Breast epithelium (tissue), 4 donors: ENCODE data around the gene MEIOB. TPM values are rescaled to one million over a fixed set of nuclear protein-coding genes. Genes with fewer than 3 reads are reported as not detected.

ENCODE experiments used
- DNase-seq, 2 donors: peaks; one replicate each; pipeline ENCODE4 v3.0.0-alpha.2; 2019; ENCODE audit warnings: low spot score in 2 of 2
- H3K27ac ChIP-seq, 2 donors: fragments of 200-600 bp; sonication (generic) in 1 of 2; one replicate each; pipeline ENCODE4 v1.5.1; 2016 to 2019; ENCODE audit warnings: mild to moderate bottlenecking in 1 of 2
- H3K27me3 ChIP-seq, 2 donors: fragments of 200-600 bp; sonication (generic) in 1 of 2; one replicate each; pipeline versions ENCODE4 v1.5.1 to v1.6.0; 2017 to 2019; ENCODE audit warnings: control low read depth in 1 of 2, mild to moderate bottlenecking in 1 of 2
- H3K36me3 ChIP-seq: fragments of 200-600 bp; one replicate; pipeline ENCODE4 v1.5.1; 2019
- H3K4me1 ChIP-seq, 2 donors: fragments of 200-600 bp; sonication (generic); one replicate each; pipeline ENCODE4 v1.5.1; 2016 to 2019; ENCODE audit warnings: control low read depth in 1 of 2
- H3K4me3 ChIP-seq, 3 donors: fragments of 200-600 bp; sonication (generic); 1 replicate in 2 of 3; 2 replicates in 1 of 3; pipeline ENCODE4 v1.5.1; 2016 to 2019; ENCODE audit warnings: mild to moderate bottlenecking in 3 of 3, moderate library complexity in 2 of 3
- H3K9me3 ChIP-seq, 2 donors: fragments of 200-600 bp; sonication (generic) in 1 of 2; one replicate each; pipeline ENCODE4 v1.5.1; 2016 to 2019; ENCODE audit warnings: control low read depth in 1 of 2
- CTCF ChIP-seq, 3 donors: fragments of 450-650 bp; IDR thresholded peaks; one replicate each; pipeline ENCODE4 v1.5.1; 2016 to 2017; ENCODE audit warnings: antibody characterized with exemption in 3 of 3, mild to moderate bottlenecking in 3 of 3, moderate library complexity in 3 of 3
- POLR2A ChIP-seq: fragments of 450-650 bp; IDR thresholded peaks from one replicate; pipeline ENCODE4 v1.6.1; 2016; ENCODE audit warnings: antibody characterized with exemption, mild to moderate bottlenecking, moderate library complexity
- POLR2AphosphoS5 ChIP-seq, 3 donors: sonication (generic); formaldehyde crosslinking; IDR thresholded peaks; one replicate each; pipeline ENCODE4 v1.6.1; 2017; ENCODE audit warnings: antibody characterized with exemption in 3 of 3
- intact Hi-C: fragments of 100-400 bp; cut with DNase I; formaldehyde crosslinking; loops from one replicate; pipeline ENCODE4 v1.15.1; 2023; ENCODE audit warnings: low total_unique reads
- total RNA-seq, 3 donors: library from RNA; depleted of rRNA; stranded (reverse); fragments of >200 nt; gene quantifications; one replicate each; pipeline ENCODE4 v1.1.0, GENCODE V29; 2016

The MEIOB gene
- total RNA-seq, 3 donors from 2014 or later, result not detected

- H3K27ac ChIP-seq, result no peak overlapping the region
- no peaks in the 10 kb centered on the region for H3K9me3 ChIP-seq
- peaks cover 15% of the 10 kb centered on the region for H3K36me3 ChIP-seq
- no peak for DNase-seq
- H3K27me3 ChIP-seq, result no peaks in the 10 kb centered on the region
- no peaks in the 10 kb centered on the region for H3K4me1 ChIP-seq
- no peak for TF ChIP-seq POLR2A
- TF ChIP-seq CTCF (IDR thresholded peaks at IDR 0.05), result no peak
- TF ChIP-seq POLR2AphosphoS5 (IDR thresholded peaks at IDR 0.05), result no peak
- no peak overlapping the region for H3K4me3 ChIP-seq
- intact Hi-C loops, result no loop called here
Observed at GRCh38 chr16:1818873-1819525, 53.0 kb downstream of the MEIOB start.

GRCh38 chr16:1818204-1818872 is 53.6 kb downstream of the MEIOB start:
- no peak for DNase-seq
- no peak overlapping the region for H3K4me3 ChIP-seq
- H3K4me1 ChIP-seq, result no peaks in the 10 kb centered on the region
- intact Hi-C loops, result no loop called here
- no peak overlapping the region for H3K27ac ChIP-seq
- no peaks in the 10 kb centered on the region for H3K27me3 ChIP-seq
- no peak for TF ChIP-seq POLR2AphosphoS5 (IDR thresholded peaks at IDR 0.05)
- no peak for TF ChIP-seq POLR2A
- TF ChIP-seq CTCF (IDR thresholded peaks at IDR 0.05), result no peak
- no peaks in the 10 kb centered on the region for H3K9me3 ChIP-seq
- H3K36me3 ChIP-seq, result peaks cover 15% of the 10 kb centered on the region

DNA sequence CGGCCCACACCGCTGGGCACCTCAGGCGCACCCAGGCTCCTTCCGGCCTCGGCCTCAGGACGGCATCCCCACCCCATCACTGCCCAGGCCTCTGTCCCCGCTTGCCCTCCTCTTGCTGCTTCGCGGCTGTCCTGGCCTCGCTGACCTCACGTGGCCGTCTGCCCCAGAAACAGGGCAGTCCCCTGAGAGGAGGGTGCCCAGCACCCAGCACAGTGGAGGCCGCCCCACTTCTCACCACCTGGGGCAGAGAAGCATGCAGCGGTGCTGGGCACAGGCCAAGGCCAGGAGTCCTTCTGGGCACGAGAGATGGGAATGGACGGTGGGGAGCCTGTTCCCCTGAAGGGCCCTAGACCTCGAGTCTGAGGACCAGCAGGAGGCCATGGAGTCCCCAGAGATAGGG is 54.2 kb downstream of the MEIOB start:
- no peak for DNase-seq
- Histone ChIP-seq H3K27ac (no peak overlapping the region), H3K4me3 (no peak overlapping the region), H3K36me3 (peaks cover 15% of the 10 kb centered on the region), H3K4me1 (peaks cover 0 to 5% of the 10 kb centered on the region in 2 donors), H3K27me3 (no peaks in the 10 kb centered on the region), H3K9me3 (no peaks in the 10 kb centered on the region)
- intact Hi-C loops, result no loop called here
- no peak for TF ChIP-seq POLR2AphosphoS5 (IDR thresholded peaks at IDR 0.05)
- TF ChIP-seq POLR2A, result no peak
- TF ChIP-seq CTCF (IDR thresholded peaks at IDR 0.05), result no peak

DNA sequence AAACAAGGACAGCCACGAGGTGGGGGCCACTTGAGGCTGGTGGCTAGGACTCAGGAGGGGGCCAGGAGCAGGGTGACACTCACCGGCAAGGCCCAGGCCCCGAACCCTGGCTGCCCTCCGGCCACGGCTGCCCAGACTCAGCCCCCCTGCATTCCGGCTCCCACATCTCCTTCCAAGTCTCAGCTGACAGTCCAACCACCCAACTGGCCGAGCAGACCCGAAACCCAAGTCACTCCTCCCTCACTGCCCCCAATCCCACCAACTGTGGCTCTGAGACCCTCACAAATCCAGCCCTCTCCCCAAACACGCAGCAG is 54.7 kb downstream of the MEIOB start:
- peaks cover 15% of the 10 kb centered on the region for H3K36me3 ChIP-seq

More for the DNA sequence above, 54.7 kb downstream of the MEIOB start:
- DNase-seq, result no peak
- Histone ChIP-seq H3K27me3 (no peaks in the 10 kb centered on the region), H3K4me1 (peaks cover 0 to 7% of the 10 kb centered on the region in 2 donors), H3K4me3 (no peak overlapping the region), H3K27ac (no peak overlapping the region), H3K9me3 (no peaks in the 10 kb centered on the region)
- intact Hi-C loops, result no loop called here
- no peak for TF ChIP-seq CTCF (IDR thresholded peaks at IDR 0.05)
- no peak for TF ChIP-seq POLR2AphosphoS5 (IDR thresholded peaks at IDR 0.05)
- no peak for TF ChIP-seq POLR2A
